Hematopoietic multipotent progenitor cell (in vitro differentiated cells): ENCODE results near the gene PCDH9. TPM values are rescaled to one million over a fixed set of nuclear protein-coding genes. Genes with fewer than 3 reads are reported as not detected.
"Not testable (repeated sequence)": the region's sequence is repeated elsewhere in the genome, so short reads cannot be mapped to it uniquely, and the experiment has no call there.

ENCODE experiments used
- DNase-seq, 3 donors: peaks; one replicate each; pipeline ENCODE4 v3.0.0-alpha.2; 2011 to 2015; ENCODE audit warnings: low read depth in 2 of 3, low spot score in 2 of 3
- total RNA-seq: library from RNA; depleted of rRNA; stranded (reverse); fragments of >200 nt; gene quantifications from one replicate; pipeline ENCODE4 v1.2.3, GENCODE V29; 2012

Gene PCDH9
- total RNA-seq, 1 donor, result 14.8 TPM

GRCh38 chr13:66803808-66804456, 426.2 kb downstream of the PCDH9 start:
- no peak for DNase-seq

GRCh38 chr13:66803013-66803807, 426.9 kb downstream of the PCDH9 start:
- no peak for DNase-seq

GRCh38 chr13:66795636-66796035, 434.5 kb downstream of the PCDH9 start:
- no peak for DNase-seq

- no peak for DNase-seq
Observed at GRCh38 chr13:66794340-66795031, 435.6 kb downstream of the PCDH9 start.

GRCh38 chr13:66790861-66791260, 439.3 kb downstream of the PCDH9 start:
- no peak for DNase-seq

GRCh38 chr13:66781241-66781640, 448.9 kb downstream of the PCDH9 start:
- DNase-seq, result no peak

- no peak for DNase-seq
Observed at GRCh38 chr13:66780814-66781213, 449.3 kb downstream of the PCDH9 start.

- DNase-seq, result no peak
Observed at GRCh38 chr13:66778461-66778860, 451.7 kb downstream of the PCDH9 start.

GRCh38 chr13:66775196-66775595, 454.9 kb downstream of the PCDH9 start:
- DNase-seq, result no peak

GRCh38 chr13:66774046-66774445, 456.1 kb downstream of the PCDH9 start:
- DNase-seq, result no peak

- DNase-seq, result no peak
Observed at GRCh38 chr13:66765559-66765958, 464.6 kb downstream of the PCDH9 start.

- not testable (repeated sequence) for DNase-seq
Observed at GRCh38 chr13:66760678-66761077, 469.5 kb downstream of the PCDH9 start.

GRCh38 chr13:66759919-66760318, 470.2 kb downstream of the PCDH9 start:
- DNase-seq, result no peak

GRCh38 chr13:66751691-66752090, 478.4 kb downstream of the PCDH9 start:
- no peak for DNase-seq

GRCh38 chr13:66748712-66749111, 481.4 kb downstream of the PCDH9 start:
- no peak for DNase-seq

GRCh38 chr13:66745307-66745706, 484.8 kb downstream of the PCDH9 start:
- no peak for DNase-seq

- no peak for DNase-seq
Observed at GRCh38 chr13:66723576-66723975, 506.6 kb downstream of the PCDH9 start.

GRCh38 chr13:66716538-66716937, 513.6 kb downstream of the PCDH9 start:
- DNase-seq, result no peak

- no peak for DNase-seq
Observed at GRCh38 chr13:66714795-66715194, 515.3 kb downstream of the PCDH9 start.

GRCh38 chr13:66704110-66704509, 526.0 kb downstream of the PCDH9 start:
- DNase-seq, result no peak

- DNase-seq, result no peak
Observed at GRCh38 chr13:66703597-66703996, 526.5 kb downstream of the PCDH9 start.
